ENCODE results near the gene PALD1. TPM values are rescaled to one million over a fixed set of nuclear protein-coding genes. Genes with fewer than 3 reads are reported as not detected.

The PALD1 gene
- polyA plus RNA-seq, 1 donor from 2014 or later = 0.08 TPM

GRCh38 chr10:70500812-70501301 is 22.3 kb downstream of the PALD1 start:
- Mint-ChIP-seq H3K9me3 (no peaks in the 10 kb centered on the region), H3K4me1 (peaks cover 7 to 20% (median 20%) of the 10 kb centered on the region in 3 donors), H3K27ac (no peak overlapping the region), H3K4me3 (no peak overlapping the region), H3K36me3 (peaks cover 2% of the 10 kb centered on the region), H3K27me3 (no peaks in the 10 kb centered on the region)

DNA sequence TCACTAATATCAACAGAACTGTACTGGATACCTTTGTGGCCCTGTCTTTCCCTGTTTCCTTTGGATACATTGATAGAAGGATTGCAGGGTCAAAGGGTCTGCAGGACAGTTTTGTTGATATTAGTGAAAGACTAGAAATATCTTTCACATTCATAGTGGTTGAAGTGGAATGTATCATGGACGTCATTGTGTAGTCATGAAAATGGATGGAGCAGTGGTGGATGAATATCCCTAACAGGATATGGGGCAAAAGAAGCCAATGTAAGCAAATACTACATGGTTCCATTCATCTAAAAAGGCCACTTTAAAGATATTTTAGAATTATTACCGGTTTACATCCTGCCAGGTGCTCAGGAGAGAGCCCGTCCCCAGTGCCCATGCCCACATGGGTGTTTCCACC is 23.8 kb downstream of the PALD1 start:
- Mint-ChIP-seq H3K4me1 (peaks cover 7 to 18% (median 16%) of the 10 kb centered on the region in 3 donors), H3K27ac (no peak overlapping the region), H3K27me3 (no peaks in the 10 kb centered on the region), H3K9me3 (no peaks in the 10 kb centered on the region), H3K4me3 (no peak overlapping the region), H3K36me3 (peaks cover 2% of the 10 kb centered on the region)

DNA sequence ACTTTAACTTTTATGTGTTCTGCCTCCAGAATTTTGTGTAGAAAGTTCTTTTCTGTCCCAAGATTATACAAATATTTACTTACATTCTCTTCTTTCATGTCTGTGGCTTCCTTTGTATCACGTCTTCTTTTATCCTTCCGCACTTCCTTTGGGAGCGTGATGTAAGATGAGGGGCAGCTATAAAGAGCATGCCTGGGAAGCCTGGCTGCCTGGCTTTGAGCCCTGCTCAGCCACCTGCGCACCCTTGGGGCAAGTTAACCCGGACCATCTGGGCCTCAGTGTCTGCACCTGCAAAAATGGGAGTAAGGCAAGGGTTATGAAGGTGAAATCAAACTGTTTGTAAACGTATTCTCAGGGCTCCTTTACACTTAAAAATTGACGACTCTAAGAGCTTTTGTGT is 25.2 kb downstream of the PALD1 start:
- H3K36me3 Mint-ChIP-seq = no peaks in the 10 kb centered on the region
- peaks cover 11 to 22% (median 19%) of the 10 kb centered on the region in 3 donors for H3K4me1 Mint-ChIP-seq
- no peaks in the 10 kb centered on the region for H3K9me3 Mint-ChIP-seq
- peak overlapping the region in 1 of 3 donors; percentile 39 for H3K27ac Mint-ChIP-seq
- no peaks in the 10 kb centered on the region for H3K27me3 Mint-ChIP-seq
- H3K4me3 Mint-ChIP-seq = no peak overlapping the region

DNA sequence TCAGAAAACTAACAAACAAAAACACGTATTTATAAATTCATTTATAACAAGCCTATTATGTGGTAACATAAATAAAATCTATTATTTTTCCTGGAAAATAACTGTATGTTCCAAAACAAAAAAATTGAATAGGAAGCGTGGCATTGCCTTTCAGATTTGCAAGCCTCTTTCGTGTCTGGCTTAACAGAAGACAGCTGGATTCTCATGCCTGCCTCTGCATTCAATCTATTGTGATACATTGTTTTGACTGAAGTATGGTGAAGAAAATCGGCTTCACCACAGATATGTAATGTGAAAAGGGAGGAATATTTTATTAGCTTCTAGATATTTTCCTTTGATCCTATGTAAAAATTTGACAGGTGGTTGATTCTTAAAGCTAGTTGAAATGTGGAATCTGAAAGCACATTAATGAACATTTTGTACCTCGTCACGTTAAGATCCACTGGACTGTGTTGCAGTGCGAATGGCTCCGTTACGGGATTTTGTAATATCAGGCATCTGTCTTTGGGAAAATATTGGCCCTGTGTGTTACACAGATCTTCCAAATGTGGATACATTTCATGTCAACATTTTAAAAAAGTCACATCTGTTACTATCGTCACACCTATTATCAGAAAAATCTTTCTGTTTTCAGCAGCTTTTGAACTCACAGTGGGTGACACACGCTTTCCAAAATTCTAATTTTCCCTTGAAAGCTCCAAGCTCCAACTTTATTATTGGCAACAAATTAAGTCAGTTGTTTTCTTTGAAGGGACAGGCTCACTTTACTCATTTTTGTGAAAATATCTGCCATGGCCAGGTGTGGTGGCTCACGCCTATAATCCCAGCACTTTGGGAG is 26.2 kb downstream of the PALD1 start:
- Mint-ChIP-seq H3K27me3 (no peaks in the 10 kb centered on the region), H3K36me3 (no peaks in the 10 kb centered on the region), H3K4me3 (no peak overlapping the region), H3K27ac (no peak overlapping the region), H3K9me3 (no peaks in the 10 kb centered on the region), H3K4me1 (peaks cover 15 to 21% (median 19%) of the 10 kb centered on the region in 3 donors)

DNA sequence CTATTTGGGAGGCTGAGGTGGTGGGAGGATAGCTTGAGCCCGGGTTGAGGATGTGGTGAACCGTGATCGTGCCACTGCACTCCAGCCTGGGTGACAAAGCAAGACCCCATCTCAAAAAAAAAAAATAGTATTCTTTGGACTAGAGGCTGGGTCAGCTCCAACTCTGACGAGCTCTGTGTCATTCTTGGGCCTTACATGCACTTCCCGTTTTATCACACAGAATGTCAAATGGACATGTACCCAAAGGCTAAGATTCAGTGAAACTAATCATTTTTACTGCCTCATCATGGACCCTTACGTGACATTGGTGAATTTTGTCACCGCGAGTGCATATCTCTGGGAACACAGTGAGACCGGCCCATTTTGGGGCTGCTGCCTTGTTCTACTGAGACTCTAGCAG is 27.3 kb downstream of the PALD1 start:
- Mint-ChIP-seq H3K9me3 (no peaks in the 10 kb centered on the region), H3K27ac (no peak overlapping the region), H3K36me3 (no peaks in the 10 kb centered on the region), H3K4me3 (no peak overlapping the region), H3K4me1 (peaks cover 12 to 13% (median 13%) of the 10 kb centered on the region in 3 donors), H3K27me3 (no peaks in the 10 kb centered on the region)

DNA sequence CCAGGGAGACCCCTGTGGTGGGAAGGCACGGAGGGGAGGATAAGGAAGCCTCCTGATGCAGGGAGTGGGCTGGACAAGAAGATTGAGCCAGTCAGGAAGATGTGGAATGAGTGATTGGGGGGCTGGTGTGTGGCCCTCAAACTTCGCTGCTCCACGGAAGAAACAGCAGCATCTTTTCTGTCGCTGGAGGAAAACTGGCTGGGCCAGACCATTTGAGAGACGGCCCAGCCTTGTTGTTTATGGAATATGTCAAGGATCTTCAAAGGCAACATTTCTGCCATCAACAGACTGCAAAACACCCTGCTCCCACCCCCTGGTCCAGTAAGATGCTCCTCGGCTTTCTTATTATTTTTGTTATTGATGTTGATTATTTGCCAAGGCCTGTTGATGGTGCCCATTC is 29.4 kb downstream of the PALD1 start:
- H3K9me3 Mint-ChIP-seq = no peaks in the 10 kb centered on the region
- H3K27ac Mint-ChIP-seq = no peak overlapping the region
- no peaks in the 10 kb centered on the region for H3K36me3 Mint-ChIP-seq
- H3K4me1 Mint-ChIP-seq = peaks cover 13 to 17% (median 14%) of the 10 kb centered on the region in 3 donors
- no peaks in the 10 kb centered on the region for H3K27me3 Mint-ChIP-seq
- H3K4me3 Mint-ChIP-seq = no peak overlapping the region

DNA sequence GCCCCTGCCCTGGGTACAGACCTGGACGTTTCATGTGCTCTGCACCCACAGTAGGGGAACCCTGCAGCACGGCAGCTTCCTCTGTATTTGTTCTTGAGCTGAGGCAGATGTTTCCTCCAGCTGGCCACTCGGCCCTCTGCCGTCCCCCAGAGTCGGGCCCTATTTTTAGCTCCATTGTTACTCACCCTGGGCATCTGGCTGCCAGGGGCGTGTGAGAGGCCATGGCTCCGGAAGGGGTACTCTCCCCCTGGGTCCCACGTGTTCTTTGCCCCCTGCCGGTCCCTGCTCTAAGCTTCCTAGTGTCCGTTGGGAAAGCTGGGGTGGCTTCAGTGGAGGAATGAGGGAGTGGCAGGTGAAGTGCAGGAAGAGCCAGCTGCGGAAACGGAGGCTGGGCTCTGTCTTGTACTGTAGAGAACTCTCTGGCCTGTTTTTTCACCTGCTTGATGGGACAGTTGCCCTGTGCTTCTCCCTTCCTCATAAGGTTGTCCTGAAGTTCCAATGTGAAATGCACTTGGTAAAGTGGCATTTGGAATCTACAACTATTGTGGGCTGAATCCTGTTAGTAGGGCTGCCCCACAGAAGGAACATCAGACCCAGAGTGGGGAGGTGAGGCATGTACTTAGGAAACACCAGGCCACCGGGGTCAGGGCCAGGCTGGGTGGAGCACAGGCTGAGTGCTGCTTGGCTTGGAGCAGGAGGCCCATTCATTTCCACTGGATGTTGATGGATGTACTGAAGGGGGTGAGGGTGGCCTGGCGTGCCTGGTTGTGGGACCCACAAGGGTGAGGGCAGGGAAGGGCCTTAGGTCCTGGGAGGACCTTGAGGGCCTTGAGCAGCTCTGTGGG is 30.6 kb downstream of the PALD1 start:
- H3K4me3 Mint-ChIP-seq = peak overlapping the region in 2 of 4 donors; percentile 49 to 80
- peak overlapping the region; percentile 59 to 77 (median 71) for H3K27ac Mint-ChIP-seq
- no peaks in the 10 kb centered on the region for H3K27me3 Mint-ChIP-seq

GRCh38 chr10:70509757-70510147 is 31.2 kb downstream of the PALD1 start:
- Mint-ChIP-seq H3K27me3 (no peaks in the 10 kb centered on the region), H3K4me3 (no peak overlapping the region), H3K27ac (no peak overlapping the region), H3K4me1 (peaks cover 17 to 23% (median 20%) of the 10 kb centered on the region in 3 donors), H3K36me3 (no peaks in the 10 kb centered on the region), H3K9me3 (no peaks in the 10 kb centered on the region)

More for the DNA sequence above, 30.6 kb downstream of the PALD1 start:
- H3K36me3 Mint-ChIP-seq = no peaks in the 10 kb centered on the region
- H3K9me3 Mint-ChIP-seq = no peaks in the 10 kb centered on the region
- H3K4me1 Mint-ChIP-seq = peaks cover 16 to 20% (median 17%) of the 10 kb centered on the region in 3 donors

GRCh38 chr10:70510453-70510852 is 31.9 kb downstream of the PALD1 start:
- Mint-ChIP-seq H3K9me3 (no peaks in the 10 kb centered on the region), H3K36me3 (no peaks in the 10 kb centered on the region), H3K4me1 (peaks cover 17 to 25% (median 20%) of the 10 kb centered on the region in 3 donors), H3K4me3 (peak overlapping the region in 1 of 4 donors; percentile 23), H3K27ac (no peak overlapping the region), H3K27me3 (no peaks in the 10 kb centered on the region)

DNA sequence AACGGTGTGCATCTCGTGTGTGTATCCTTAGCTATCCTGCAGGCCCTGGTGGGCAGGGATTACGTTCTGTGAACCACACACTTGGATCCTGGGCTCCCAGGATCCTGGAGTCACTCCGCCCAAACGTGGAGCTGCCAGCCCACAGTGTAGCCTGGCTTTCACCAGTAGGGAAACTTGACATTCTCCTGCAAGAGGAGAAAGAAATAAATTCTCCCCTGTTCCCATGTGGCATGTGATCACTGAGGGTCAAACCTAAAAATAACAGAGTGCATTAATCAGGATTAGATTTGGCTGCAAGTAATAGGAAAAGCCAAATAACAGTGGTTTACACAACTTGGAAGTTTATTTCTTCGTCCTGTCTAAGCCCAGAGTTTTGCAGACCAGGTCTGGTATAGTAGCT is 32.3 kb downstream of the PALD1 start:
- Mint-ChIP-seq H3K4me3 (peak overlapping the region in 1 of 4 donors; percentile 23), H3K27me3 (no peaks in the 10 kb centered on the region), H3K27ac (no peak overlapping the region), H3K9me3 (no peaks in the 10 kb centered on the region), H3K36me3 (no peaks in the 10 kb centered on the region), H3K4me1 (peaks cover 17 to 25% (median 20%) of the 10 kb centered on the region in 3 donors)

DNA sequence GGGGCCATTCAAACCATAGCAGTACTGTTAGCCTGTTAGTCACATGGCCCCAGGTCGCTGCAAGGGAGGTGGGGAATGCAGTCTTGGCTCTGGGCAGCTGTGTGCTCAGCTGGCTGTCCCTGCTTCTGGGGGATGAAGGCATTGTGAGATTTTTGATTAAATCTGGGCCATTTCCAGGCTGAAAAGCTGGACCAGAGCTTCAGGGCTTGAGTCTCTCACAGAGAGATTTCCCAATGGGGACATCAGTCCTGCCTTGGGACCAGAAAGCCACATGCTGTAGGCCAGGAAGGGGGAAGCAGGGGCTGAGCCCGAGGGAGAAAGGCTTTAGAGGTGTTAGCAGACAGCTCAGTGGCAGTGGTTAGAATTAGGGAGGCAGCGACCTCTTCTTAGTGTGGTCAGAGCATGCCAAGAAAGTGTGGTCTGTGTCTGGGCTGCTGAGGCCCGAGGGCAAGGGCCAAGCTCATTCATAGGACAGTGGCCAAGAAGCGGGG is 33.6 kb downstream of the PALD1 start:
- peaks cover 1% of the 10 kb centered on the region for H3K36me3 Mint-ChIP-seq
- peak overlapping the region in 1 of 3 donors; percentile 31 for H3K27ac Mint-ChIP-seq

DNA sequence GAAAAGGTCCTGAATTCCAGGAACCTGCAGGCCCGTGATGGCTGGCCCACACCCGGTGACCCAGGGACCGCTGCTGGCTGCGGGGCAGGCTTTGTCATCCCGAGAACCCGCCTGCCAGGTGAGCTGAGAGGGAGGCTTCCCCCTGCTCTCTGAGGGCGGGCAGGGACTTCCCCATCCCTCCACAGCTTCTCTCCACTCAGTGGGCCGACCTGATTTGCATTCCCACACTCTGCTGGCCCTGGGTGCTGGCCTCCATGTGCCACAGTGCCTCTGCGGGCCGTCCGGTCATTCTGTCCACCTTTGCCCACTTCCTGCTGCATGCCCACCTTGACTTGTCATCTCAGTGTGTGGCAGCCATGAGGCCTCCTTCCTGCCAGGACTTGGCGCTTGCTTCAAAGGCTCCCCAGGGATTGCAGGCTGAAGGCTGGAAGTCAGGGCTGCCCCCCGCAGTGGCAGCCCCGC is 35.3 kb downstream of the PALD1 start:
- Mint-ChIP-seq H3K27me3 (no peaks in the 10 kb centered on the region), H3K4me3 (peak overlapping the region in 3 of 4 donors; percentile 52 to 90 (median 70)), H3K27ac (peak overlapping the region in 1 of 3 donors; percentile 50), H3K36me3 (peaks cover 1% of the 10 kb centered on the region), H3K9me3 (no peaks in the 10 kb centered on the region), H3K4me1 (peaks cover 11 to 18% (median 17%) of the 10 kb centered on the region in 3 donors)

More for the DNA sequence above, 33.6 kb downstream of the PALD1 start:
- H3K4me1 Mint-ChIP-seq = peaks cover 17 to 25% (median 20%) of the 10 kb centered on the region in 3 donors
- H3K4me3 Mint-ChIP-seq = no peak overlapping the region
- H3K27me3 Mint-ChIP-seq = no peaks in the 10 kb centered on the region
- no peaks in the 10 kb centered on the region for H3K9me3 Mint-ChIP-seq

DNA sequence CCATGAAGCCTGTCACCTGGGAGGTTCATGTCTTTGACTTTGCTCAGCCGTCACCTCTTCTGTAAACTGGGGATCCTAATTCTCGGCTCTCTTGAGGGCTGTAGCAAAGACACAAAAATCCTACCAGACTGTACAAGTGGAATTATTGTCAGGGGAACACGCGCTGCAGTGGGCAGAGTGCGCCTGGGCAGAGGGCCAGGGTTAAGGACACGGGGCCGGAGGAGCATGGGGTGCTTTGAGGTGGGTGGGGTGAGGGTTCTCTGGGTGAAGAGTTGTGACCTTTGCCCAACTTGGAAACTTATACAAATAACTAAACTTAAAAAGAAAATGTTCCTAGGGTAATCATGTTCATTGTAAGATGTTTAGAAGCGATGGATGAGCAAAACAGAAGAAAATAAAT is 36.0 kb downstream of the PALD1 start:
- H3K4me1 Mint-ChIP-seq = peaks cover 5 to 13% (median 12%) of the 10 kb centered on the region in 3 donors
- peaks cover 1% of the 10 kb centered on the region for H3K36me3 Mint-ChIP-seq
- H3K9me3 Mint-ChIP-seq = no peaks in the 10 kb centered on the region
- H3K4me3 Mint-ChIP-seq = no peak overlapping the region
- H3K27ac Mint-ChIP-seq = no peak overlapping the region
- no peaks in the 10 kb centered on the region for H3K27me3 Mint-ChIP-seq

GRCh38 chr10:70515035-70515667 is 36.6 kb downstream of the PALD1 start:
- Mint-ChIP-seq H3K9me3 (no peaks in the 10 kb centered on the region), H3K27ac (no peak overlapping the region), H3K4me1 (peaks cover 5 to 13% (median 12%) of the 10 kb centered on the region in 3 donors), H3K27me3 (no peaks in the 10 kb centered on the region), H3K4me3 (peak overlapping the region in 1 of 4 donors; percentile 65), H3K36me3 (peaks cover 1% of the 10 kb centered on the region)
